ENCODE results near the gene TEK. TPM values are rescaled to one million over a fixed set of nuclear protein-coding genes. Genes with fewer than 3 reads are reported as not detected.

The TEK gene
- total and polyA plus RNA-seq, 10 of the 15 experiments (the other 5 are each of a cell fraction or from before 2014, with no cell fraction given) = not detected

GRCh38 chr9:27176971-27177370 lies 67.9 kb downstream of the TEK start (continued):
- no peak for TF ChIP-seq PKNOX1 (IDR thresholded peaks at IDR 0.05)
- no peak for TF ChIP-seq ZZZ3 (IDR thresholded peaks at IDR 0.05; ENCODE audit: control insufficient read depth, insufficient read length, low read depth)
- TF ChIP-seq SPI1 (IDR thresholded peaks at IDR 0.05; ENCODE audit: borderline replicate concordance, insufficient read depth, low read depth, low read length) = no peak
- TF ChIP-seq BACH1 (IDR thresholded peaks at IDR 0.05; ENCODE audit: borderline replicate concordance) = no peak
- no peak for TF ChIP-seq LARP7 (IDR thresholded peaks at IDR 0.05)
- no peak for TF ChIP-seq CEBPB (IDR thresholded peaks at IDR 0.05; ENCODE audit: borderline replicate concordance in 1 of 2, low read depth in 2 of 2, low read length in 2 of 2)

- H3K4me3 ChIP-seq = no peak overlapping the region
- no peak overlapping the region for H3K27ac ChIP-seq (ENCODE audit: control insufficient read depth, insufficient read depth)
- POLR2A ChIA-PET = no interaction called here
- no peak for FAIRE-seq
- no peaks in the 10 kb centered on the region for H3K4me1 ChIP-seq (ENCODE audit: control insufficient read depth, insufficient read depth, low read length)
- no peak overlapping the region for H3K9ac ChIP-seq (ENCODE audit: control insufficient read depth, insufficient read depth, low read length)
- SMC1A ChIA-PET (ENCODE audit: uncharacterized antibody, unreplicated experiment) = no interaction called here
- TF ChIP-seq IRF4 (IDR thresholded peaks at IDR 0.05; ENCODE audit: low read depth, low read length) (no peak), SPI1 (IDR thresholded peaks at IDR 0.05; ENCODE audit: borderline replicate concordance, insufficient read depth, low read depth, low read length) (no peak), BMI1 (IDR thresholded peaks at IDR 0.05; ENCODE audit: borderline replicate concordance) (no peak), MAX (IDR thresholded peaks at IDR 0.05; ENCODE audit: low read depth, low read length) (no peak), SREBF1 (IDR thresholded peaks at IDR 0.05; ENCODE audit: low read length) (no peak), HDAC2 (IDR thresholded peaks at IDR 0.05) (no peak), GABPA (IDR thresholded peaks at IDR 0.05; ENCODE audit: low read depth) (no peak), TBL1XR1 (IDR thresholded peaks at IDR 0.05; ENCODE audit: low read depth, low read length) (no peak), NBN (IDR thresholded peaks at IDR 0.05) (no peak), ZNF622 (IDR thresholded peaks at IDR 0.05) (no peak), TAF1 (IDR thresholded peaks at IDR 0.05; ENCODE audit: borderline replicate concordance, low read depth, low read length) (no peak), YBX1 (IDR thresholded peaks at IDR 0.05) (no peak), POU2F2 (IDR thresholded peaks at IDR 0.05; ENCODE audit: borderline replicate concordance, low read depth, low read length) (no peak), GATAD2B (conservative IDR thresholded peaks at IDR 0.05; ENCODE audit: low read depth) (no peak), RCOR1 (conservative IDR thresholded peaks at IDR 0.05; ENCODE audit: low read depth, low read length) (no peak)
- H3K4me2 ChIP-seq (ENCODE audit: control insufficient read depth, insufficient read depth) = no peak overlapping the region
- CTCF ChIA-PET = no interaction called here
- in situ Hi-C loops (cut with MboI) (no loop called here), intact Hi-C loops (cut with micrococcal nuclease; ENCODE audit: unreplicated experiment) (no loop called here)
- no peak for DNase-seq (ENCODE audit: low read depth, low spot score)
- no peaks in the 10 kb centered on the region for H3K9me3 ChIP-seq (replicated peaks; ENCODE audit: control insufficient read depth, insufficient read depth, low read length)
- no peak overlapping the region for H2AFZ ChIP-seq (ENCODE audit: control insufficient read depth, low read depth, low read length)
- no peaks in the 10 kb centered on the region for H3K27me3 ChIP-seq (replicated peaks in 1 of 2; ENCODE audit: control insufficient read depth in 2 of 2, insufficient read depth in 2 of 2, low read length in 1 of 2)
- ATAC-seq = no peak
- RAD21 ChIA-PET (ENCODE audit: unreplicated experiment) = no interaction called here
- WGBS (ENCODE audit: insufficient coverage, insufficient replicate concordance, low lambda C conversion rate, missing lambda C conversion rate) = 0% methylated on average over 2 of the region's 2 CpGs
- no peaks in the 10 kb centered on the region for H3K36me3 ChIP-seq (ENCODE audit: control insufficient read depth in 2 of 2, insufficient read depth in 2 of 2, low read length in 1 of 2)
- no peaks in the 10 kb centered on the region for H3K79me2 ChIP-seq (ENCODE audit: control insufficient read depth, insufficient read depth, low read length)
- no TSS peak for BruUV-seq (replicated peaks)
- H4K20me1 ChIP-seq (ENCODE audit: control insufficient read depth, insufficient read depth) = no peaks in the 10 kb centered on the region
These were observed 70.3 kb downstream of the TEK start for GRCh38 chr9:27179245-27179865.

Data from GM12878 (cell line).